Fibroblast of the conjunctiva (primary cell): Measurements from ENCODE around the gene TMA16.

Source experiments
- DNase-seq: peaks from one replicate; pipeline ENCODE4 v3.0.0-alpha.2; 2010; ENCODE audit warnings: low read depth

Gene TMA16

DNA sequence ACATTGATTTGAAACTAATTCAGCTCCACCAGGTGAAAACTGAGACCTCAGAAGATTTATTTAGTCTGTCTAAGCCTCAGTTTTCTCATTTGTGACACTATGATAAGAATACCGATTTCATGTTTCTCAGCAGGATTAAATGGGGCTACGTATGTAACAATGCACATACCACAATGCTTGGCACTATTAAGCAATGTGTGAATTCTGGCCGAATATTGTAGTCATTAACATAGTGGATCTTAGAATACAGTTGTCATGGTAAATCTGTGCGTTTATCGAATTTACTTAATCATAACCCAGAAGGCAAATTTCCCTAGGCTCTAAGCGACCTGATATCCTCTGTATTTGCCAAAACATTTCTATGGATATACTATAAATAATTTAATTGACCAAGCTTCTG is 69.1 kb downstream of the TMA16 start:
- no peak for DNase-seq

DNA sequence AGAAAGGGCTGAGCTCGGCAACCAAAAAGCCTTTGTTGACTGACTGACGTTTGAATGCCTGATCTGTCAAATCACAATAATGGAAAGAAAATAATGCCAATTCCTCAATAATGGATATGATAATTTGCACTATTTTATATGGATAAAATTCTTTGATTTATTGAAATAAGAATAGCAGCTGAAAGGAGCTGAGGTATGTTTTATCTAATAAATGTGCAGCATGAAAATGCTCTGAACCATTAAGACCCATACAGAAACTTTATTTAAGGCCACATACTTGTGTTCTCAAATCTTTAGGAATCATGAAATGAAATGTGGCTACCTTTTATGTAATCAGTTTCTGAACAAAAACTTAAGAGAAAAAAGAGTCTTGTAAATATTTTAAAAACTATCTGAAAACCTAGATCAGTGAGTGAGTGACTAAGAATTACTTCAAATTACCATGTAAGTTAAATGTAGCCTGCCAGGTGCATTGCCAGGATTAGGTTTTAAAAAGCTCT is 69.8 kb downstream of the TMA16 start:
- no peak for DNase-seq

- no peak for DNase-seq
Observed at GRCh38 chr4:163565226-163566135, 71.0 kb downstream of the TMA16 start.

DNA sequence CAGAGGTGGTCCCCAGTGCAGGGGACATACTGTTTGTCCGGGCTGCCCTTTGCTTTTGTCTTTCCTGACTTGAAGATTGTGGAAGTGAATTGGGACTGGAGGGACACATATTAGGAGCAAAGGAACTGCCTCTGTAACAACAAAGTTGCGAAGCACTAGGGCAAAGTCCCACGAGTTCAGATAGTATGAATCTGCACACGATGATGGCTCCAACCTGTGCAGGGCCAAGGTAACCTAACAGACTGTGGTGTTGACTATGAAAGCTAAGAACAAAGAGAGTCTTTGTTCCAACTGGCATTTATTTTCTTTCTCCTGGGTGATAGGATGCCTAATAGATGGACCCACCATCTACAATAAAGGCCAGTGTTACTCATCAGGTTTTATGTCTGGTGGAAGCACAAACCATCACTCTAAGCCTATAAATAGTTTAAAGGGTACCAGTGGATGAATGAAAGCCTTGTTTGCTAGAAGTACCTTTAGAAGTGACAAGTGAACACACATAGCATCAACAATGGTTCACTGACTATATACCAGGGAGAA is 71.8 kb downstream of the TMA16 start:
- no peak for DNase-seq

DNA sequence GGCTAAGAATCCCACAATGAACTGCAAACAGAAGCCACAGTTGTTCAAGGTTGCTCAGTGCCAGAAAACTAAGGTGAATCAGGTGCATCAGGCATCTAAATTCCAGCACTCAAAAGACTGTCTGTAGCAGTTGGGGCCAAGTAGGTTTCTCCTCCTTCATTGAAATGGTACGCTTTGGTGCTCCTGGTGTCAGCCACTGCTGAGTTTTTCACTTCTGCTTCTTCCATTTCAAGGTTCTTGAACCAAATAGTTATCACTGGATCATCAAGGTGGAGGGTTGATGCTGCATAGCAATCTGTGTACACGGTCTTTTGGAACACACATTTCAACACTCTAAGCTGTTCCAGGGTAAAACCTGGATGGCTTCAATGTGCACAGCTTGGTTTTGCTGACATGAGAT is 74.4 kb downstream of the TMA16 start:
- no peak for DNase-seq
